Measurements from ENCODE around the gene WDR54.
"Not testable (repeated sequence)": the region's sequence is repeated elsewhere in the genome, so short reads cannot be mapped to it uniquely, and the experiment has no call there.

WDR54 gene

GRCh38 chr2:74460187-74460586, 38.7 kb downstream of the WDR54 start:
- Mint-ChIP-seq H3K4me3 (peak overlapping the region; percentile 56), H3K4me1 (peaks cover 58% of the 10 kb centered on the region), H3K36me3 (peaks cover 33% of the 10 kb centered on the region)
- not testable (repeated sequence) for H3K27ac Mint-ChIP-seq, H3K27me3 Mint-ChIP-seq, H3K9me3 Mint-ChIP-seq, DNase-seq
- CTCF ChIA-PET = interaction anchor here (1.8 to 2.1 kb wide), 2 partner anchors 22 to 72 kb away, joined by 5 to 7 read pairs; no protein-coding TSS in a partner anchor

- Mint-ChIP-seq H3K4me1 (peaks cover 56% of the 10 kb centered on the region), H3K4me3 (no peak overlapping the region), H3K36me3 (peaks cover 24% of the 10 kb centered on the region), H3K9me3 (no peaks in the 10 kb centered on the region), H3K27ac (no peak overlapping the region), H3K27me3 (peaks cover 3% of the 10 kb centered on the region)
- CTCF ChIA-PET = interaction anchor here (0.9 to 2.1 kb wide), 4 partner anchors 14 to 125 kb away, joined by 3 to 7 read pairs (median 3); no protein-coding TSS in a partner anchor
- DNase-seq = peak; percentile 45
These were observed 39.9 kb downstream of the WDR54 start for GRCh38 chr2:74461187-74462053.

- Mint-ChIP-seq H3K4me3 (no peak overlapping the region), H3K4me1 (peaks cover 48% of the 10 kb centered on the region), H3K27me3 (peaks cover 3% of the 10 kb centered on the region), H3K36me3 (peaks cover 20% of the 10 kb centered on the region), H3K27ac (no peak overlapping the region), H3K9me3 (no peaks in the 10 kb centered on the region)
- CTCF ChIA-PET = interaction anchor here (0.9 to 1.2 kb wide), 3 partner anchors 13 to 124 kb away, joined by 3 read pairs; no protein-coding TSS in a partner anchor
- no peak for DNase-seq
These were observed 40.7 kb downstream of the WDR54 start for GRCh38 chr2:74462054-74462785.

- peaks cover 45% of the 10 kb centered on the region for H3K4me1 Mint-ChIP-seq
- no peaks in the 10 kb centered on the region for H3K9me3 Mint-ChIP-seq
- peak overlapping the region; percentile 31 for H3K4me3 Mint-ChIP-seq
- DNase-seq = no peak
- CTCF ChIA-PET = no interaction called here
- peak overlapping the region; percentile 54 for H3K27ac Mint-ChIP-seq
- H3K36me3 Mint-ChIP-seq = peaks cover 19% of the 10 kb centered on the region
- peaks cover 3% of the 10 kb centered on the region for H3K27me3 Mint-ChIP-seq
These were observed 41.2 kb downstream of the WDR54 start for GRCh38 chr2:74462786-74463105.

GRCh38 chr2:74464406-74464805, 42.9 kb downstream of the WDR54 start:
- CTCF ChIA-PET = interaction anchor here (1.1 to 1.2 kb wide), 3 partner anchors 18 to 67 kb away, joined by 3 to 4 read pairs (median 4); partner anchors contain the start of genes C2orf81, CCDC142 and TTC31
- H3K27ac Mint-ChIP-seq = peak overlapping the region; percentile 74
- peaks cover 36% of the 10 kb centered on the region for H3K4me1 Mint-ChIP-seq
- no peak for DNase-seq
- peak overlapping the region; percentile 98 for H3K4me3 Mint-ChIP-seq
- H3K9me3 Mint-ChIP-seq = no peaks in the 10 kb centered on the region
- H3K36me3 Mint-ChIP-seq = peaks cover 19% of the 10 kb centered on the region
- peaks cover 3% of the 10 kb centered on the region for H3K27me3 Mint-ChIP-seq

GRCh38 chr2:74470742-74471141, 49.2 kb downstream of the WDR54 start:
- Mint-ChIP-seq H3K4me3 (peak overlapping the region; percentile 66), H3K27ac (peak overlapping the region; percentile 86), H3K4me1 (peaks cover 44% of the 10 kb centered on the region), H3K36me3 (peaks cover 37% of the 10 kb centered on the region)
- not testable (repeated sequence) for H3K9me3 Mint-ChIP-seq, H3K27me3 Mint-ChIP-seq, DNase-seq
- CTCF ChIA-PET = interaction anchor here (2.9 kb wide), 1 partner anchor 11 kb away, joined by 27 read pairs; the partner anchor contains the start of genes CCDC142 and TTC31

- Mint-ChIP-seq H3K4me1 (peaks cover 40% of the 10 kb centered on the region), H3K9me3 (no peaks in the 10 kb centered on the region), H3K4me3 (peak overlapping the region; percentile 96), H3K27ac (peak overlapping the region; percentile 99), H3K36me3 (peaks cover 38% of the 10 kb centered on the region), H3K27me3 (peaks cover 7% of the 10 kb centered on the region)
- CTCF ChIA-PET = interaction anchor here (1.0 to 2.9 kb wide), 2 partner anchors 10 to 13 kb away, joined by 3 to 27 read pairs; partner anchors contain the start of genes CCDC142, TTC31 and WBP1
- DNase-seq = no peak
These were observed 50.0 kb downstream of the WDR54 start for GRCh38 chr2:74471332-74472065.

GRCh38 chr2:74472086-74472944, 50.8 kb downstream of the WDR54 start, which contains the start of gene MRPL53:
Gene MRPL53 (minus strand): TSS chr2:74472680. CDS start chr2:74472660, 20 bp downstream.
- peak; percentile 97 for DNase-seq
- peak within 1 kb of the TSS; percentile 96 for H3K4me3 Mint-ChIP-seq
- peak within 1 kb of the TSS; percentile 99 for H3K27ac Mint-ChIP-seq
- CTCF ChIA-PET = interaction anchor here (0.6 to 3.4 kb wide), 9 partner anchors 10 to 113 kb away, joined by 3 to 27 read pairs (median 4); partner anchors contain the start of genes CCDC142, INO80B, TTC31 and WBP1
- no peaks in the 10 kb centered on the region for H3K9me3 Mint-ChIP-seq
- peaks cover 40% of the 10 kb centered on the region for H3K4me1 Mint-ChIP-seq
- peaks cover 38% of the 10 kb centered on the region for H3K36me3 Mint-ChIP-seq
- peaks cover 7% of the 10 kb centered on the region for H3K27me3 Mint-ChIP-seq

GRCh38 chr2:74472945-74473258, 51.4 kb downstream of the WDR54 start:
- Mint-ChIP-seq H3K27me3 (peaks cover 7% of the 10 kb centered on the region), H3K4me3 (peak overlapping the region; percentile 96), H3K27ac (peak overlapping the region; percentile 99), H3K9me3 (no peaks in the 10 kb centered on the region), H3K36me3 (peaks cover 43% of the 10 kb centered on the region), H3K4me1 (peaks cover 40% of the 10 kb centered on the region)
- CTCF ChIA-PET = interaction anchor here (0.9 to 3.4 kb wide), 7 partner anchors 9 to 113 kb away, joined by 3 to 27 read pairs (median 4); partner anchors contain the start of genes CCDC142, INO80B, TTC31 and WBP1
- DNase-seq = no peak

GRCh38 chr2:74474481-74474880, 53.0 kb downstream of the WDR54 start:
- Mint-ChIP-seq H3K36me3 (peaks cover 46% of the 10 kb centered on the region), H3K4me3 (no peak overlapping the region), H3K9me3 (no peaks in the 10 kb centered on the region), H3K4me1 (peaks cover 43% of the 10 kb centered on the region), H3K27me3 (peaks cover 7% of the 10 kb centered on the region), H3K27ac (no peak overlapping the region)
- no peak for DNase-seq
- CTCF ChIA-PET = interaction anchor here (1.7 to 3.4 kb wide), 3 partner anchors 9 to 19 kb away, joined by 3 to 11 read pairs (median 6); partner anchors contain the start of genes CCDC142, INO80B and TTC31

- no peak for DNase-seq
- H3K36me3 Mint-ChIP-seq = peaks cover 48% of the 10 kb centered on the region
- H3K9me3 Mint-ChIP-seq = no peaks in the 10 kb centered on the region
- no peak overlapping the region for H3K4me3 Mint-ChIP-seq
- CTCF ChIA-PET = interaction anchor here (0.9 to 3.4 kb wide), 4 partner anchors 8 to 112 kb away, joined by 3 to 11 read pairs (median 6); partner anchors contain the start of genes CCDC142 and TTC31
- peaks cover 44% of the 10 kb centered on the region for H3K4me1 Mint-ChIP-seq
- peak overlapping the region; percentile 20 for H3K27ac Mint-ChIP-seq
- H3K27me3 Mint-ChIP-seq = peaks cover 7% of the 10 kb centered on the region
These were observed 53.4 kb downstream of the WDR54 start for GRCh38 chr2:74474899-74475298.

Data from activated naive CD4-positive, alpha-beta T cell treated with anti-CD3 and anti-CD28 coated beads, Interleukin-2, amount 10 ng/mL, durations not matched to agents 7 days and 5 days (primary cell).